Upper lobe of left lung (tissue), 6 donors: Measurements from ENCODE around the gene KRTAP5-1. TPM values are rescaled to one million over a fixed set of nuclear protein-coding genes. Genes with fewer than 3 reads are reported as not detected.
"Not testable (repeated sequence)": the region's sequence is repeated elsewhere in the genome, so short reads cannot be mapped to it uniquely, and the experiment has no call there.

Experiments used
- ATAC-seq, 2 donors: fragments of 200-7000 bp; cut with Tn5 transposase; one replicate each; pipeline ENCODE4 v1.9.1; 2022; ENCODE audit warnings: mild to moderate bottlenecking in 2 of 2, moderate library complexity in 2 of 2; ENCODE audit not compliant: low FRiP score in 2 of 2
- DNase-seq, 2 donors: peaks; one replicate each; pipeline ENCODE4 v3.0.0-alpha.2; 2019 to 2020
- H3K27ac ChIP-seq, 4 donors: fragments of 200-600 bp; sonication (generic); one replicate each; pipeline ENCODE4 v1.5.1; 2016 to 2019
- H3K27me3 ChIP-seq, 4 donors: fragments of 200-600 bp; sonication (generic); one replicate each; pipeline ENCODE4 v1.5.1; 2017 to 2019
- H3K36me3 ChIP-seq, 4 donors: fragments of 200-600 bp; sonication (generic); one replicate each; pipeline ENCODE4 v1.5.1; 2016 to 2019
- H3K4me1 ChIP-seq, 4 donors: fragments of 200-600 bp; sonication (generic); one replicate each; pipeline ENCODE4 v1.5.1; 2018 to 2019
- H3K4me3 ChIP-seq, 4 donors: fragments of 200-600 bp; sonication (generic); one replicate each; pipeline ENCODE4 v1.5.1; 2017 to 2019; ENCODE audit warnings: mild to moderate bottlenecking in 2 of 4, moderate library complexity in 1 of 4
- H3K9me3 ChIP-seq, 4 donors: fragments of 200-600 bp; sonication (generic); one replicate each; pipeline ENCODE4 v1.5.1; 2018 to 2019
- CTCF ChIP-seq, 6 experiments: fragments of 450-650 bp in 4 of 6; fragments of 200-600 bp in 2 of 6; sonication (generic) in 2 of 6; IDR thresholded peaks; one replicate each; pipeline ENCODE4 v1.5.1; 2016 to 2019; ENCODE audit warnings: antibody characterized with exemption in 6 of 6
- EP300 ChIP-seq, 4 donors: sonication (generic); formaldehyde crosslinking; IDR thresholded peaks; one replicate each; pipeline ENCODE4 v1.5.1; 2017; ENCODE audit warnings: antibody characterized with exemption in 4 of 4, control low read depth in 2 of 4
- POLR2A ChIP-seq, 4 donors: fragments of 450-650 bp; IDR thresholded peaks; one replicate each; pipeline ENCODE4 v1.5.1; 2016 to 2017; ENCODE audit warnings: antibody characterized with exemption in 4 of 4, mild to moderate bottlenecking in 2 of 4
- POLR2AphosphoS5 ChIP-seq, 2 donors: sonication (generic); formaldehyde crosslinking; IDR thresholded peaks; one replicate each; pipeline ENCODE4 v1.5.1; 2017; ENCODE audit warnings: antibody characterized with exemption in 2 of 2
- WGBS, 2 donors: methylation state at CpG; one replicate each; pipeline ENCODE4 v1.1.5; 2017 to 2018; 5-methylcytosine and 5-hydroxymethylcytosine counted together
- total RNA-seq, 6 donors: library from RNA; depleted of rRNA in 4 of 6; stranded (reverse); fragments of >200 nt in 4 of 6; gene quantifications; one replicate each; pipeline versions ENCODE4 v1.1.0 to v1.2.1, GENCODE V29; 2016 to 2021
- donor health status: DM: no; HTN: no; CAD: no; lungs with moderate emphysema.
- donor health status: DM: no; HTN: yes; CAD: no; lungs with severe emphysema.

The KRTAP5-1 gene
- total RNA-seq, 6 donors from 2014 or later: not detected

GRCh38 chr11:1589191-1589963, 4.3 kb upstream of the KRTAP5-1 start:
- Histone ChIP-seq H3K27ac (peak overlapping the region in 1 of 4 donors; percentile 64), H3K4me1 (peaks cover 3 to 12% (median 9%) of the 10 kb centered on the region in 4 donors)
- peak in 2 of 4 donors; percentile 13 to 36 for TF ChIP-seq EP300 (IDR thresholded peaks at IDR 0.05)
- peak; percentile 37 to 71 for TF ChIP-seq POLR2AphosphoS5 (IDR thresholded peaks at IDR 0.05)
- H3K27me3 ChIP-seq, DNase-seq, H3K36me3 ChIP-seq, H3K9me3 ChIP-seq, H3K4me3 ChIP-seq: not testable (repeated sequence)
- peak; percentile 51 to 76 for ATAC-seq
- WGBS, 2 donors: 19 to 34% methylated on average over 7 to 8 of the region's 10 CpGs

GRCh38 chr11:1586699-1587098, 1.6 kb upstream of the KRTAP5-1 start:
- 82 to 84% methylated on average over 2 of the region's 2 CpGs for WGBS, 2 donors
- DNase-seq (no peak), ATAC-seq (no peak)
- no peak for TF ChIP-seq EP300 (IDR thresholded peaks at IDR 0.05)
- no peak for TF ChIP-seq CTCF (IDR thresholded peaks at IDR 0.05)
- TF ChIP-seq POLR2A (IDR thresholded peaks at IDR 0.05): no peak
- no peak for TF ChIP-seq POLR2AphosphoS5 (IDR thresholded peaks at IDR 0.05)
- H3K27ac ChIP-seq: no peak overlapping the region
- no peaks in the 10 kb centered on the region for H3K27me3 ChIP-seq
- H3K4me1 ChIP-seq: peaks cover 3 to 12% (median 9%) of the 10 kb centered on the region in 4 donors
- H3K4me3 ChIP-seq: no peak overlapping the region
- H3K9me3 ChIP-seq: no peaks in the 10 kb centered on the region
- H3K36me3 ChIP-seq: no peaks in the 10 kb centered on the region

GRCh38 chr11:1582909-1583308, 2.2 kb downstream of the KRTAP5-1 start:
- H3K27me3 ChIP-seq, H3K27ac ChIP-seq, H3K4me1 ChIP-seq, H3K36me3 ChIP-seq, ATAC-seq, H3K9me3 ChIP-seq, H3K4me3 ChIP-seq, DNase-seq: not testable (repeated sequence)
- WGBS, 2 donors: 65 to 70% methylated on average over 2 of the region's 2 CpGs

GRCh38 chr11:1581976-1582375, 3.1 kb downstream of the KRTAP5-1 start:
- Histone ChIP-seq H3K36me3 (no peaks in the 10 kb centered on the region), H3K9me3 (peaks cover 0 to 8% (median 6%) of the 10 kb centered on the region in 4 donors), H3K4me3 (no peak overlapping the region), H3K27ac (no peak overlapping the region), H3K27me3 (no peaks in the 10 kb centered on the region), H3K4me1 (no peaks in the 10 kb centered on the region)
- 80 to 85% methylated on average over 5 to 9 of the region's 9 CpGs for WGBS, 2 donors
- ATAC-seq: peak in 1 of 2 donors; percentile 19
- DNase-seq: no peak
- no peak for TF ChIP-seq POLR2A (IDR thresholded peaks at IDR 0.05)
- TF ChIP-seq CTCF (IDR thresholded peaks at IDR 0.05): no peak
- no peak for TF ChIP-seq EP300 (IDR thresholded peaks at IDR 0.05)
- no peak for TF ChIP-seq POLR2AphosphoS5 (IDR thresholded peaks at IDR 0.05)

GRCh38 chr11:1576825-1577224, 8.3 kb downstream of the KRTAP5-1 start:
- Histone ChIP-seq H3K9me3 (peaks cover 0 to 8% (median 6%) of the 10 kb centered on the region in 4 donors), H3K36me3 (no peaks in the 10 kb centered on the region), H3K27ac (no peak overlapping the region), H3K27me3 (peaks cover 0 to 12% (median 2%) of the 10 kb centered on the region in 4 donors), H3K4me1 (peaks cover 21 to 26% (median 22%) of the 10 kb centered on the region in 4 donors), H3K4me3 (no peak overlapping the region)
- ATAC-seq: no peak
- 79 to 80% methylated on average over 6 of the region's 6 CpGs for WGBS, 2 donors
- no peak for TF ChIP-seq POLR2AphosphoS5 (IDR thresholded peaks at IDR 0.05)
- TF ChIP-seq EP300 (IDR thresholded peaks at IDR 0.05): no peak
- DNase-seq: no peak

GRCh38 chr11:1575756-1576155, 9.3 kb downstream of the KRTAP5-1 start:
- Histone ChIP-seq H3K27me3 (peaks cover 0 to 20% (median 6%) of the 10 kb centered on the region in 4 donors), H3K4me1 (peaks cover 29 to 34% (median 29%) of the 10 kb centered on the region in 4 donors)
- WGBS, 2 donors: 84 to 89% methylated on average over 16 of the region's 16 CpGs
- not testable (repeated sequence) for ATAC-seq, H3K27ac ChIP-seq, H3K4me3 ChIP-seq, H3K9me3 ChIP-seq, H3K36me3 ChIP-seq
- peak in 1 of 2 donors; percentile 9 for DNase-seq

GRCh38 chr11:1574933-1575242, 10.2 kb downstream of the KRTAP5-1 start:
- ATAC-seq: no peak
- Histone ChIP-seq H3K27me3 (peaks cover 0 to 20% (median 6%) of the 10 kb centered on the region in 4 donors), H3K27ac (no peak overlapping the region), H3K9me3 (peaks cover 0 to 8% (median 6%) of the 10 kb centered on the region in 4 donors), H3K36me3 (no peaks in the 10 kb centered on the region), H3K4me1 (peaks cover 30 to 42% (median 34%) of the 10 kb centered on the region in 4 donors), H3K4me3 (peak overlapping the region in 2 of 4 donors; percentile 58 to 59)
- no peak for TF ChIP-seq POLR2AphosphoS5 (IDR thresholded peaks at IDR 0.05)
- no peak for TF ChIP-seq POLR2A (IDR thresholded peaks at IDR 0.05)
- TF ChIP-seq CTCF (IDR thresholded peaks at IDR 0.05): no peak
- TF ChIP-seq EP300 (IDR thresholded peaks at IDR 0.05): no peak
- 17 to 18% methylated on average over 7 of the region's 7 CpGs for WGBS, 2 donors
- no peak for DNase-seq
